OCI-LY1 (cell line): ENCODE data around the gene COL25A1.

ENCODE experiments used
- EZH2 ChIP-seq: fragments of 200-600 bp; sonication (generic), shearing (Covaris generic); IDR thresholded peaks from 2 replicates; pipeline ENCODE4 v1.8.0; 2017; ENCODE audit warnings: borderline replicate concordance, mixed run types, mild to moderate bottlenecking, antibody characterized with exemption, low read length, moderate library complexity, mixed read lengths
- TF ChIP-seq, protein P1 (sequence below): fragments of 200-600 bp; sonication (generic), shearing (Covaris generic); IDR thresholded peaks from 2 replicates; pipeline ENCODE4 v1.5.1; 2017; ENCODE audit warnings: mild to moderate bottlenecking, antibody characterized with exemption, low read length, moderate library complexity, mixed read lengths

DNA sequence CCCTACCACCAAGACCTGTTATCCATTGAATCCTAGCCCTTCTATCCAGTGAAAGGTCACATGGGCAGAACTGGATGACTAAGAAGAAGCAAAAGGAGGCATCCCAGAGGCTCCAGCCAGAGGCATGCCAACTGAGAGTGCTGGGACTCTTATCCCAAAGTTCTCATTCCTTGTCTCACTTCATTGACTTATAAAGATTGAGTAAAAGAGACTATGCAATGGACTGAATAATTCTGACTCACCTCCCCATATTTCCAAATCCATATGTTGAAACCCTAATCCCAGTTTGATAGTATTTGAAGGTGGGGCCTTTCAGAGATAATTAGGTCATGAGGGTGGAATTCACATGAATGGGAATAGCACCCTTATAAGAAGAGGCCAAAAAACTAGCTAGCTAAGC is 131.4 kb downstream of the COL25A1 start:
- TF ChIP-seq, protein P1, sequence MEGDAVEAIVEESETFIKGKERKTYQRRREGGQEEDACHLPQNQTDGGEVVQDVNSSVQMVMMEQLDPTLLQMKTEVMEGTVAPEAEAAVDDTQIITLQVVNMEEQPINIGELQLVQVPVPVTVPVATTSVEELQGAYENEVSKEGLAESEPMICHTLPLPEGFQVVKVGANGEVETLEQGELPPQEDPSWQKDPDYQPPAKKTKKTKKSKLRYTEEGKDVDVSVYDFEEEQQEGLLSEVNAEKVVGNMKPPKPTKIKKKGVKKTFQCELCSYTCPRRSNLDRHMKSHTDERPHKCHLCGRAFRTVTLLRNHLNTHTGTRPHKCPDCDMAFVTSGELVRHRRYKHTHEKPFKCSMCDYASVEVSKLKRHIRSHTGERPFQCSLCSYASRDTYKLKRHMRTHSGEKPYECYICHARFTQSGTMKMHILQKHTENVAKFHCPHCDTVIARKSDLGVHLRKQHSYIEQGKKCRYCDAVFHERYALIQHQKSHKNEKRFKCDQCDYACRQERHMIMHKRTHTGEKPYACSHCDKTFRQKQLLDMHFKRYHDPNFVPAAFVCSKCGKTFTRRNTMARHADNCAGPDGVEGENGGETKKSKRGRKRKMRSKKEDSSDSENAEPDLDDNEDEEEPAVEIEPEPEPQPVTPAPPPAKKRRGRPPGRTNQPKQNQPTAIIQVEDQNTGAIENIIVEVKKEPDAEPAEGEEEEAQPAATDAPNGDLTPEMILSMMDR: no peak
- TF ChIP-seq EZH2: no peak
